GM21381 (cell line): ENCODE results near the gene DBET.
"Not testable (repeated sequence)": the region's sequence is repeated elsewhere in the genome, so short reads cannot be mapped to it uniquely, and the experiment has no call there.

Experiments
- ATAC-seq: cut with Tn5 transposase; IDR thresholded peaks from one replicate; pipeline ENCODE4 v1.9.1; 2021; ENCODE audit warnings: mild to moderate bottlenecking, moderate library complexity; ENCODE audit not compliant: unreplicated experiment

Gene DBET

DNA sequence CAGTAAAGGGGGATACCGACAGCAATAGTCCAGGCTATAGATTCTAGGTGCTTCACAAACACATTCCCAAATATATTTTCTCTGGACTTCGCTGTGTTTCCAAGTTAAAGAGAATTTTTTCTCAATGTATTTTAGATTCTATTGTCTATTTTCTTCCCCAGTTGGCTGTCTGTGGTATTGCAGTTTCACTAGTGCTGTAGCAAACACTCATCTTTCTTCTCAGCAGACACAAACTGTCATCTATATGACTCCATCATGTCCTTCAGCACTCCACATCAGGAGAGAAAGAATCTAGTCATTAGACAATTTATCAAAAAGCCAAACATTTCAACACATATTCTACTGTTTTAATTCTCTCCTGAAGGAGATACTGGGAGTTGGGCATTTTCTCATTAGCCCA is at the start of gene DBET:
TSS of gene DBET (plus strand) at position 161 of the 400 bp plus-strand sequence.
- ATAC-seq, result not testable (repeated sequence)

GRCh38 chr4:190014771-190015537 is 49.3 kb upstream of the DBET start:
- no peak for ATAC-seq

- no peak for ATAC-seq
Observed at GRCh38 chr4:190015538-190016368, 48.5 kb upstream of the DBET start.

GRCh38 chr4:190016369-190017289 is 47.7 kb upstream of the DBET start:
- no peak for ATAC-seq

DNA sequence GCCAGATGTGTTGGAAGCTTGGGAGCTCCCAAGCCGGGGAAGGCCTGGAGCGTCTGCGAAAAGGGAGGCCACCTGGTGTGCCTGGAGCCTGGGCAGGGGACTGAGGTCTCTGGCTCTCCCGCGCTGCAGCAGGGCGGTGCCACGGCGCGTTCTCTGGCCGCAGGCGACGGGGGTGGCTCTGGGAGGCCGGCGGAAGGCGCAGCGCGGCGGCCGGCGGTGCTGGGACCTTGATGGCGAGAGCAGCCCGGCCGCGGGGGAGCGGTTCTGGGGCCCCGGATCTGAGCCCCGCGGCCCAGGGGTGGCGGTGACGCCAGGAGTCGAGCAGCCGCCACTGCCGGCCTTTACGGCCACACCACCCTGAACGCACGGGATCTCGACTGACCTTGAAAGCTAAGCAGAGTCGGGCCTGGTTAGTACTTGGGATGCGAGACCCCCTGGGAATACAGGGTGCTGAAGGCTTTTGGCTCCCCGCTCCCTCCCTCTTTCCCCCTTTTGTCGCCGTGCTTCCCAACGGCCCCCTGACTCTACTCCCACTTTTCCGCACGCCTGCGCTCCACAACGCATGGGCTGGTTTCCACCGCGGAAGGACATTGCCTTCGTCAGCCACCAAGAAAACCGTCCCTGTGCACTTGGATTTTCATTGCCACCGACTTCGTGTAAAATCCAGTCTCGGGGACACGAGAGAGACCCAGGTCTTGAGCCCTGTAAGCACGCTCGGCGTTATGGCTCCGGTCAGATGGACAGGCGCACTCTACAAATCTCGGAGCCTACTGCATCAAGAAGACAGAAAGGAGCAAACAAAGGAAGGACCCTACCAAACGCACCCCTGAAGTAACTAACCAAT is 46.7 kb upstream of the DBET start:
- no peak for ATAC-seq

DNA sequence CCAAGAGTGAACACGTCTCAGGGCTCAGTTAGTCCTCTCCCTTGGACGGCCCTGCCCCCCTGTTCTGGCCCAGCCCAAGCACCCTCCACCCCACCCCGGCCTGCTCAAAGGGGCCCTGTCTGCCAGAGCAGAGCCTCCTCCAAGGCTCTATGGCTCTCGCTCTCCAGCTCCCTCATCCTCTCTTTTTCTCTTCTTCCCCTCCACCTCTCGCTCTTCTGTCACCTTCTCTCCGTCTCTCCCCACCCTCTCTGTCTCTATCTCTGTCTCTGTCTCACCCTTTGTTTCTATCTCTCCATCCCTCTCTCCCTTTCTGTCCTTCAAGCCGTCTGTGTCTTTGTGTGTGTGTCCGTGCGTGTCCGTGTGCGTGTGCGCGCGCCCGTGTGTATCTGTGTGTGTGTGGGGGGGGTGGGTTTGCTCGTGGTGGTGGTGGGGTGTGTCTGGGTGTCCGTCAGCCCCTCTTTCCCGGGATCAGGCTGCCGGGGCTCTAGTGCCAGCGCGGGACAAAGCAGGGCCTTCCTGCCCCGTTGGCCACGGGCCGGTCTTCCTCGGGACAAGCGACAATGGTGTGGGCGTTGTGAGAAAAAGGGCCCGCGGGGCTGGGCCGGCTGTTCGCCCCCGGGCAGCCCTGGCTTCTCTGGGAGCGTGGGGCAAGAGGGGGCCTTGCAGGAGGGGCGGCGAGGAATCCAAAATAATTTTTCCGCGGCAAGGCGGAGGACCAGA is 45.9 kb upstream of the DBET start:
- no peak for ATAC-seq

- no peak for ATAC-seq
Observed at GRCh38 chr4:190019023-190019858, 45.1 kb upstream of the DBET start.

- not testable (repeated sequence) for ATAC-seq
Observed at GRCh38 chr4:190019859-190020463, 44.3 kb upstream of the DBET start.

DNA sequence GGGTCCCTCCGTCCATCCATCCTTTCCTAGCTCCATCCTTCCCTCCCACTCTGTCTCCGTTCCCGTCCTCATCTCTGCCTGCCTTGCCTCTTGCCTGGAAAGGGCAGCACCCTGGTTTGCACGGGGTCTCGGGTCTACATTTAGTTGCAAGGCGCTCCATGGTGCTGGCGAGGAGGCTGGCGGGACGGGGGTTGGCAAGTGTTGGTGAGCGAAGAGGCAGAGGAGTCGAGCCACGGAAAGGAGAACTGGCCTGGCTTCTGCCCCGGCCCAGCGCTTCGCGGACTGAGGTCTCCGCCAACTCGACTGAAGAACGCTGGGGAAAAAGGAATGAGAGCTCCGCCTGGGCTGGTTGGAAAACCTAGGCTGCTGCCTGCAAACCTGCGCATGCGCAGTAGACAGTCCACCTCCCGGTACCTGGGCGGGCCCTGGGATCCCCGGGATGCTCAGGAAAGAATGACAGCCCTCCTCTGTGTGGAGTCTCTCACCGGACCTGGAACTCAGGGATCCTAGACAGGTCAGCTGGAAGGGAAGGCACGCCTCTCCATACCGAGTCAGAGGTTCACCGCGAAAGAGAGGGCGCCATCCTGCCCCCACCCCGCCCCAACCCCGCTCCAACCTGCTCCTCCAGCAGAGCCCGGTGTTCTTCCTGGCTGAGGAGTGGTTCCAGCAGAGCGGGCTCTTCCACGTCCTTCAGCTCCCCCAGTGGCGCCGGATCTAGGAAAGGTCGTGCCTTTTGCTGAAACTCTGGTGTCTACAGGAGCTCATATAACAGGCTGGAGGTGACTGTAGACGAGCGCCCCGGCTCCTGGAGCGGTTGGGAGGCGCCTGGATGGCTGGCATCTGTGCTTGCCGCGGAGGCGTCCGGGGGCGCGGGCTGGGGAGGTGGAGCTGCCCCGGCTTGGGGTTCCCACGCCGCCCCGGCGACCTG is 43.2 kb upstream of the DBET start:
- no peak for ATAC-seq

DNA sequence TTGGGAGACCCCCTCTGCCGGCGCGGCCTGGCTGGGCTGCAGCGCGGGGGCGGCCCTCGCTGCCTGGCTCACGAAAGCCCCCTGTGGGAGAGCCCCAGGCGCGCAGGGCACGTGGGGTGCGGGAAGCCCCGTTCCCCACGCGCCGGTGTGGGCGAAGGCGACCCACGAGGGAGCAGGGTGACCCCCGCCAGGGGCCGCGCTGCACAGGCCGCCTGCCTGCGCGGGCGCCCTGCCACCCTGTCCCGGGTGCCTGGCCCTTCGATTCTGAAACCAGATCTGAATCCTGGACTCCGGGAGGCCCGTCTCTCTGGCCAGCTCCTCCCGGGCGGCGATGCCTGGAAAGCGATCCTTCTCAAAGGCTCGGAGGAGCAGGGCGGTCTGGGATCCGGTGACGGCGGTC is 42.3 kb upstream of the DBET start:
- not testable (repeated sequence) for ATAC-seq

DNA sequence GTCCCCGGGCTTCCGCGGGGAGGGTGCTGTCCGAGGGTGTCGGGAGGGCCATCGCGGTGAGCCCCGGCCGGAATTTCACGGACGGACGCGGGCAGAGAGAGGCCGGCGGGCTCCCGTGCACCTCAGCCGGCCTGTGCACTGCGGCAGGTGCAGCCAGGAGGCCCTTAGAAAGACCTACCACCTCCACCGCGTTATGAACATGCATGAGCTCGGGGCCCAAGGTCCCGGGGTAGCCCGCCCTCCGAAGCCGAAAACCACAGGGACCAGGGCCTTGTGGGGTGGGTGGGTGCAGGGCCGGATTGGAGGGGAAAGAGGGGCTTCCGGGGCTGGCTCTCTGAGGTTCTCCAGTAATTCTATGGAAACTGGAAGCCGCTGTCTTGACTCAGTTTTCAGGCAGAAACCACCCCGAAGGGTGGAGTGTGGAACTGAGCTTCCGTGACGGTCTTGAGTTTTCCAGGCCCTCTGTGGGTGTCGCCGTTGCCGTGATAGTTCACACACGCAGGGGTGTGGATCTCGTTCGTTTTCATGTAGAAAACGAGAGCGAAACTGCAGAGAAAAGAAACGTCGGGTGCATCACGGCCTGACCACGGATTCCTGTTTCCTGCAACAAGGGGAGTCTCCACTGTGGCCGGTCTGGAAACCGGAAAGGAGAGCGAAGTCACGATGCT is 41.6 kb upstream of the DBET start:
- not testable (repeated sequence) for ATAC-seq

DNA sequence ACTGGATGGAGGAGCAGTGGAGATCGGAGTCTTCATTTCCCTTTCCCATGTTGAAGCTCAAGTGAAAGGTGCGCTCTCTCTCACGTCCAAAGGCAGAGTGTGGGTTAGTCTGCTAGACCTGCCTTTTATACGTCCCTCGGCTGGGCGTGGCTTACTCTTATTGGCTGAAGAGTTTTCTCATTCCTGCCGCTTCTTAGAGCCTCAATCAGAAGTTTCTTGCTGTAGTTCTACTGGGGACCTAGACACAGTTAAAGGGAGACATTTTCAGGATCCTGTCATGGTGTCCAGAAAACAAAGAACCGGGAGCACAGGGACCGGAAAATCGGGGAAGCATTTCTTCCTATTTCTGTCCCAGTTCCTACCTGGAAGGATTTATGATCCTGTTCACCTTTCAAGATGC is 37.1 kb upstream of the DBET start, which contains the start of gene FRG2:
TSS of gene FRG2 (minus strand) at position 101 of the 400 bp plus-strand sequence. CDS start at position 49, 52 bp downstream.
- not testable (repeated sequence) for ATAC-seq

GRCh38 chr4:190031264-190031663 is 33.0 kb upstream of the DBET start:
- not testable (repeated sequence) for ATAC-seq

- ATAC-seq, result not testable (repeated sequence)
Observed at GRCh38 chr4:190037704-190038388, 26.5 kb upstream of the DBET start.

DNA sequence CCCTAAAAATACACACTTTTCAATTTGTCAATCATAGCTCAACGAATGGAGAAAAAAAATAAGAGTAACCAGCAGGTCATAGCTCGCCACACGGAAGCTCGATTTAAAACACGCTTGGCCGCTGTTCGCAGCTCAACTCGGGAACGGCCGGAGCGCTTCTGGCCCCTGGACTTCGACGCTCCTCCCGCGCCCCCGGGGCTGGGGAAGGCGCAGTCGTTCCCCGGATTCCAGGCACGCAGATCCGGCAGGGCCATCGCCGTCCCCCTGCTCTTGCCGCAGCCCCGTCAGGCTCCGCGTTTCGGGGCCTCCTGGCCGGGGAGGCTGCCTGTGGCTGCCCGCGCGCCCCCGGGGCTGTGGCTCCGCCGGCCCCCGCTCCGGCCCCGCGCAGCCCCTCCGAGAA is 23.4 kb upstream of the DBET start:
- not testable (repeated sequence) for ATAC-seq

DNA sequence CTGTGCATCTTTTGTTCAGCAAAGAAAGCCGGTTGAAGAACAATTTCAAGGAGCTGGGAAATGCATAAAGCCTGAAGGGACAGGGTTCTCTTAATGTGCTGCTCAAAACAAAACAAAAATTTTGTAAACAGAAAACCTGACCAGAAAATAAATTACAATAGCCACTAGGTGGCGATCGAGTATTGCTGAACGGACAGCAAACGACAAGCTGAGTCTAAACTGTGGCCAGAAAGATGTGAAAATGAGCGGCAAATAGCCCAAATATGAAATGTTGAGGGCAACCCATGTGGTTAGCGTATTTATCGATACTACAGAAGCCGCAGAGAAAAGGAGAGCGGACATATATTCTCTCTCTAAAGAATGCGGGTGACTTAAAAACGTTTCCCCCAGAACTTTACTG is 16.7 kb upstream of the DBET start:
- not testable (repeated sequence) for ATAC-seq
